ENCODE data around the gene ANAPC13. TPM values are rescaled to one million over a fixed set of nuclear protein-coding genes. Genes with fewer than 3 reads are reported as not detected.

ANAPC13 gene
- polyA plus RNA-seq, 1 donor from 2014 or later = 178 TPM

DNA sequence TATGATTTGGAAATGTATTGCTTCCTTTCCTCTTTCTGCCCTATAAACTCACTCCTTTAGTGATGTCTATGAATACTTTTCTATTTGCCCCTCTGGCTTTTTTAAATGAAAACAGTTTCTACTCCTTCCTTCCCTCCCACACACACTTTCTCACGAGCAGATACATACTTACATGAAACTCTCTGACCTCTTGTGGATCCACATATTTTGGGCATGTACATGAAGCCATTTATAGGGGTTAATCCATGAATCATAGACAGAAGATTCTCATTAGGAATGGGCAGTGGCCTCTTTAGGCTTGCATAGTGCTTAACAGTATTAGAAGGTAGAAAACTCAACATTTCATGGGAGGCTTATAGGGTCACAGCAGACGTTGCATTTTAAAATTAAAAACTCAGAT, 24.8 kb downstream of the ANAPC13 start:
- no peaks in the 10 kb centered on the region for H3K79me2 ChIP-seq (replicated peaks; ENCODE audit: insufficient read depth, low read length)
- no peaks in the 10 kb centered on the region for H3K27me3 ChIP-seq (ENCODE audit: insufficient read depth, low read depth, low read length)
- H3K4me2 ChIP-seq (ENCODE audit: low read length) = no peak overlapping the region
- H2AFZ ChIP-seq (ENCODE audit: low read depth, low read length) = no peak overlapping the region
- H3K27ac ChIP-seq (ENCODE audit: low read length) = no peak overlapping the region
- no peak overlapping the region for H3K4me3 ChIP-seq (ENCODE audit: low read length)
- no peaks in the 10 kb centered on the region for H4K20me1 ChIP-seq (ENCODE audit: insufficient read depth)
- H3K9me2 ChIP-seq (ENCODE audit: insufficient read depth, low read length) = no peaks in the 10 kb centered on the region
- H3K36me3 ChIP-seq (ENCODE audit: insufficient read depth, low read length) = no peaks in the 10 kb centered on the region
- no peaks in the 10 kb centered on the region for H3K9me3 ChIP-seq (ENCODE audit: low read length)
- H3F3A ChIP-seq (ENCODE audit: insufficient read depth, low read length, poor library complexity, severe bottlenecking) = no peaks in the 10 kb centered on the region
- TF ChIP-seq SMC3 (conservative IDR thresholded peaks at IDR 0.05; ENCODE audit: poor library complexity) (no peak), MXI1 (conservative IDR thresholded peaks at IDR 0.05; ENCODE audit: poor library complexity, severe bottlenecking) (no peak), EP300 (conservative IDR thresholded peaks at IDR 0.05; ENCODE audit: poor library complexity, severe bottlenecking) (no peak), POLR2AphosphoS5 (IDR thresholded peaks at IDR 0.05) (no peak)
- TF ChIP-seq, protein P1, sequence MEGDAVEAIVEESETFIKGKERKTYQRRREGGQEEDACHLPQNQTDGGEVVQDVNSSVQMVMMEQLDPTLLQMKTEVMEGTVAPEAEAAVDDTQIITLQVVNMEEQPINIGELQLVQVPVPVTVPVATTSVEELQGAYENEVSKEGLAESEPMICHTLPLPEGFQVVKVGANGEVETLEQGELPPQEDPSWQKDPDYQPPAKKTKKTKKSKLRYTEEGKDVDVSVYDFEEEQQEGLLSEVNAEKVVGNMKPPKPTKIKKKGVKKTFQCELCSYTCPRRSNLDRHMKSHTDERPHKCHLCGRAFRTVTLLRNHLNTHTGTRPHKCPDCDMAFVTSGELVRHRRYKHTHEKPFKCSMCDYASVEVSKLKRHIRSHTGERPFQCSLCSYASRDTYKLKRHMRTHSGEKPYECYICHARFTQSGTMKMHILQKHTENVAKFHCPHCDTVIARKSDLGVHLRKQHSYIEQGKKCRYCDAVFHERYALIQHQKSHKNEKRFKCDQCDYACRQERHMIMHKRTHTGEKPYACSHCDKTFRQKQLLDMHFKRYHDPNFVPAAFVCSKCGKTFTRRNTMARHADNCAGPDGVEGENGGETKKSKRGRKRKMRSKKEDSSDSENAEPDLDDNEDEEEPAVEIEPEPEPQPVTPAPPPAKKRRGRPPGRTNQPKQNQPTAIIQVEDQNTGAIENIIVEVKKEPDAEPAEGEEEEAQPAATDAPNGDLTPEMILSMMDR (IDR thresholded peaks at IDR 0.05; ENCODE audit: poor library complexity, severe bottlenecking) = no peak
- H3K9ac ChIP-seq (ENCODE audit: low read length) = no peak overlapping the region

DNA sequence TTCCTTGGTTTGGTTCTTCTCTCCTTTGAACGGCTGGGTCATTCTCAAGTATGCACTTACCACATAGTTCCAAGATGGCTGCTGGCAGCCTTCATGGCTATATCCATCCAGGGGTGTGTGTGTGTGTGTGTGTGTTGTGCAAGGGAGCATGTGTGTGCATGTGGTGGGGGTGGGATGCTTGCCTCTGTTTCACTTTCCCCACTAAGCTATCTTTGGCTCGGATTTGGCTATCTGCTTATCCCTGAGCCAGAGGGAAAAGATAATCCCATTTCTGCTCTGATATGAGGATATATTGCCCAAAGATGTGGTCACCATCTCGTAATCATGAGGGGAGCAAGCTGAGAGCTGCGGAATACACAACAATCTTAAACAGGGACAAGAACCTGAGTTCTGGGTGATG, 26.2 kb downstream of the ANAPC13 start:
- Histone ChIP-seq H3K9me3 (ENCODE audit: low read length) (no peaks in the 10 kb centered on the region), H3K9me2 (ENCODE audit: insufficient read depth, low read length) (no peaks in the 10 kb centered on the region), H3K9ac (ENCODE audit: low read length) (no peak overlapping the region), H4K20me1 (ENCODE audit: insufficient read depth) (no peaks in the 10 kb centered on the region), H3F3A (ENCODE audit: insufficient read depth, low read length, poor library complexity, severe bottlenecking) (no peaks in the 10 kb centered on the region), H3K27ac (ENCODE audit: low read length) (no peak overlapping the region), H3K4me2 (ENCODE audit: low read length) (no peak overlapping the region), H3K36me3 (ENCODE audit: insufficient read depth, low read length) (no peaks in the 10 kb centered on the region), H3K79me2 (replicated peaks; ENCODE audit: insufficient read depth, low read length) (no peaks in the 10 kb centered on the region), H3K4me3 (ENCODE audit: low read length) (no peak overlapping the region), H2AFZ (ENCODE audit: low read depth, low read length) (no peak overlapping the region), H3K27me3 (ENCODE audit: insufficient read depth, low read depth, low read length) (no peaks in the 10 kb centered on the region)
- TF ChIP-seq EZH2 (IDR thresholded peaks at IDR 0.05; ENCODE audit: borderline replicate concordance, insufficient read depth, low read length, poor library complexity, severe bottlenecking) = no peak
- TF ChIP-seq RAD21 (conservative IDR thresholded peaks at IDR 0.05) = no peak
- TF ChIP-seq SMC3 (conservative IDR thresholded peaks at IDR 0.05; ENCODE audit: poor library complexity) = no peak
- no peak for TF ChIP-seq REST (IDR thresholded peaks at IDR 0.05; ENCODE audit: borderline replicate concordance)
- TF ChIP-seq EP300 (conservative IDR thresholded peaks at IDR 0.05; ENCODE audit: poor library complexity, severe bottlenecking) = no peak
- no peak for TF ChIP-seq TAF1 (IDR thresholded peaks at IDR 0.05; ENCODE audit: low read depth)
- TF ChIP-seq, protein P1 (IDR thresholded peaks at IDR 0.05; ENCODE audit: poor library complexity, severe bottlenecking) = no peak

All from neural cell (in vitro differentiated cells).